Stomach smooth muscle (tissue), 2 donors: ENCODE measurements around the gene USP3.

Experiments used
- H3K27ac ChIP-seq: one replicate; pipeline ENCODE4 v1.7.0; 2013; ENCODE audit warnings: mild to moderate bottlenecking, low read length, inconsistent platforms
- H3K27me3 ChIP-seq, 2 donors: one replicate each; pipeline ENCODE4 v1.7.0; 2013; ENCODE audit warnings: low read length in 2 of 2; ENCODE audit not compliant: insufficient read depth in 2 of 2, control insufficient read depth in 1 of 2
- H3K36me3 ChIP-seq, 2 donors: one replicate each; pipeline ENCODE4 v1.7.0; 2013; ENCODE audit warnings: low read length in 2 of 2; ENCODE audit not compliant: control insufficient read depth in 2 of 2, insufficient read depth in 2 of 2
- H3K4me1 ChIP-seq: one replicate; pipeline ENCODE4 v1.7.0; 2013; ENCODE audit warnings: low read length; ENCODE audit not compliant: control insufficient read depth, insufficient read depth
- H3K4me3 ChIP-seq, 2 donors: one replicate each; pipeline ENCODE4 v1.7.0; 2013; ENCODE audit warnings: low read length in 2 of 2
- H3K9ac ChIP-seq, 2 donors: one replicate each; pipeline ENCODE4 v1.7.0; 2013; ENCODE audit warnings: low read length in 2 of 2, mild to moderate bottlenecking in 1 of 2
- H3K9me3 ChIP-seq, 2 donors: one replicate each; pipeline ENCODE4 v1.7.0; 2013; ENCODE audit warnings: low read length in 2 of 2; ENCODE audit not compliant: control insufficient read depth in 2 of 2
- donor health status: healthy.
- donor health status: Pancreatic carcinoma.

The USP3 gene

DNA sequence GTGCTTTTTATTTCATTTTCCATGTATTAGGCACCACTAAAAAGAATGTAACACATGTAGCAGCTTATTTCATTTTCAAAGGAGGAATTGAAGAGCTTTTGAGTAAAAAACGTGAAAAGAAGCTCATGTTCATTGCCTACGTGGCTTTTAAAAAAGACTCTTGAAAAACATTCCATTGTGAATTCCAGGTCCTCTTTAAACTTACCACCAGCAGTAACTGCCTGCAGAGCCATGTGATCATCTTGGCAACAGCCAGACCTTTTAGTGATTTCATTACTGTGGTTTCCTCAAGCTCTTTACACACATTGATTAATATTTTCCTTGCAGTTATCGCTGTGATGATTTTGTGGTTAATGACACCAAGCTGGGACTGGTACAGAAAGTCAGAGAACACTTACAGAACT lies 49.0 kb downstream of the USP3 start:
- H3K9me3 ChIP-seq = no peaks in the 10 kb centered on the region
- H3K27ac ChIP-seq = no peak overlapping the region
- peaks cover 5% of the 10 kb centered on the region for H3K4me1 ChIP-seq
- H3K9ac ChIP-seq = no peak overlapping the region
- peaks cover 4 to 5% of the 10 kb centered on the region in 2 donors for H3K36me3 ChIP-seq
- H3K27me3 ChIP-seq = no peaks in the 10 kb centered on the region
- H3K4me3 ChIP-seq = no peak overlapping the region

DNA sequence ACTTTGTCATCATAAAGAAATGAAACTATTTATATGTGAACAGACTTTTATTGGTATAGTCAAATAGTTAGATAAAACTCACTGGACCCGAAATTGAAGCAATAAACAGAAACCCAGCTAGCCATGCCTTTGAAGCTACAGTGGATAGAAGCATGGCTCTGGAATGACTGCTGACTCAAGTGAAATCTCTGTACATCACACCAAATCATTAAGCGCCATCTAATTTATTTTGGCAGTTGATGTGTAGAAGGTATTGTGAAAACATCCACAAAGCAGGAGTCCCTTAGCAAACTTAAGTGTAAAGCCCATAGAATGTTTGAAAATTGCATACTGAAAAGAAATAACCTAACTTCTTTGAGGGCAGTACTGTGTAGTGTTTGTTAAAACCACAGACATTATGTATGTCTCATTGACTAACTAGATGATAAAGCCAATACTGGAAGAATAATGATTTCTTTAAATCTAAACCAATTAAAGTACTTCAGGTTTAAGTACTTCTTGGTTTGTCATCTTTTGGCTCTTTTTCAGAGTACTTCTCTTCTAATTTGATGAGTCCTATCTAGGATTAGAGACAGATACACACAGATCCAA lies 50.0 kb downstream of the USP3 start:
- Histone ChIP-seq H3K4me1 (peaks cover 5% of the 10 kb centered on the region), H3K27me3 (no peaks in the 10 kb centered on the region), H3K36me3 (peaks cover 4 to 5% of the 10 kb centered on the region in 2 donors), H3K9me3 (no peaks in the 10 kb centered on the region), H3K9ac (no peak overlapping the region), H3K27ac (no peak overlapping the region), H3K4me3 (no peak overlapping the region)

DNA sequence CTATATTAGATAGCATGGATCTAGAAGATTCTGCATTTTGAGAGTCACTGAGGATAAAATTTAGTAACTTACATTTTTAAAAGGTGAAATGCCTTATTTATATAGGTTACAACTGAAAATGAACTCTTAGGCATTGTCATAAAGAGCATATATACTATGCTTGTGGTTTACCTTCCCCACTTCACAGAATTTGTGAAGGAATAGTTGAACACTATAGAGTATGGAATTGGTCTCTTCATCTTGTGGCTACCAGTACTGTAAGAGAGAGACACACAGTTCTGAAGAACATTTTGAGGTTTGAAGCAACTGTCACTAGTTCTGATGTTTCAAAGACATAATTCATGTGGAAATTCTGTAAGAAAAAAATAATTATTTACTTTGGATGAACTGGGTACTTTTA lies 51.1 kb downstream of the USP3 start:
- H3K9me3 ChIP-seq = no peaks in the 10 kb centered on the region
- H3K4me1 ChIP-seq = peaks cover 5% of the 10 kb centered on the region
- H3K9ac ChIP-seq = no peak overlapping the region
- no peak overlapping the region for H3K27ac ChIP-seq
- no peaks in the 10 kb centered on the region for H3K27me3 ChIP-seq
- H3K4me3 ChIP-seq = no peak overlapping the region
- peaks cover 7 to 11% of the 10 kb centered on the region in 2 donors for H3K36me3 ChIP-seq

DNA sequence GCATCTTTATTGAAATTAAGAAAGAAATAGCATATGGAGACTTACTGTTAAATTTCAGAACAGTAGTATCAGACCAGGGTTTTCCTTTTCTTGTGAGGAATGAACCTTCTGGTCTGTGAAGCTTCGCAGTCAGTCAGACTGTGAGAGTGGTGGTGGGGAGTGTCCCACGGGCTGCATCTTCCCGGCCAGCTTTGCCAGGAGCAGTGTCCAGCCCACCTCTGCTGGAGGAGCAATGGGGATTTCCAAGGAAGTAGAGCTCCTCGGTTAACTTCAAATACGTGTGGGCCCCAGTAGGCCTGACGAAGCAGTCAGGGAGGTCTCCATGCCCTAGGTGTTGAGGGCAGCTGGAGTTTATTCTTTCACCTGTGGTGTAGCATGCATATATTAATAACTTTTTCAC lies 51.9 kb downstream of the USP3 start:
- H3K9ac ChIP-seq = no peak overlapping the region

DNA sequence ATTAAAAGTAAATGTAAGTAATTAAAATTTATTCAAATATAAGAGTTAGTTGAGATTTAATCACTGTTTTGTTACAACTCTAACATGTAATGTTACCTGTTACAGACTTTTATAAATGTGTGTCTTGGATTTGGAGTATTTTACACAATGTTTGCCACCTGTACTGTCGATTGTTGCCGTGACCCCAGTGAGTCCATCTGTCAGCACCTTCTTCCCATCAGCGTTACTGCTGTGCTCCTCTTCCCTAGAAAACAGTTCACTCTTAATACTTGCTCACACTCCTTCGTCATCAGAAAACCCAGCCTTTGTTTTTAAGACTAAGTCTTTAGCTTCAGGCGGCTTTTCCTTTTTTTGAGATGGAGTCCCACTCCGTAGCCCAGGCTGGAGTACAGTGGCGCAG lies 52.3 kb downstream of the USP3 start:
- no peaks in the 10 kb centered on the region for H3K9me3 ChIP-seq
- H3K36me3 ChIP-seq = peaks cover 16 to 18% of the 10 kb centered on the region in 2 donors
- no peak overlapping the region for H3K27ac ChIP-seq
- no peak overlapping the region for H3K4me3 ChIP-seq
- H3K27me3 ChIP-seq = no peaks in the 10 kb centered on the region
- H3K9ac ChIP-seq = no peak overlapping the region
- peaks cover 5% of the 10 kb centered on the region for H3K4me1 ChIP-seq

More for the DNA sequence above, 51.9 kb downstream of the USP3 start:
- H3K27ac ChIP-seq = no peak overlapping the region
- no peak overlapping the region for H3K4me3 ChIP-seq
- peaks cover 15 to 16% of the 10 kb centered on the region in 2 donors for H3K36me3 ChIP-seq
- H3K4me1 ChIP-seq = peaks cover 5% of the 10 kb centered on the region
- no peaks in the 10 kb centered on the region for H3K27me3 ChIP-seq
- no peaks in the 10 kb centered on the region for H3K9me3 ChIP-seq

DNA sequence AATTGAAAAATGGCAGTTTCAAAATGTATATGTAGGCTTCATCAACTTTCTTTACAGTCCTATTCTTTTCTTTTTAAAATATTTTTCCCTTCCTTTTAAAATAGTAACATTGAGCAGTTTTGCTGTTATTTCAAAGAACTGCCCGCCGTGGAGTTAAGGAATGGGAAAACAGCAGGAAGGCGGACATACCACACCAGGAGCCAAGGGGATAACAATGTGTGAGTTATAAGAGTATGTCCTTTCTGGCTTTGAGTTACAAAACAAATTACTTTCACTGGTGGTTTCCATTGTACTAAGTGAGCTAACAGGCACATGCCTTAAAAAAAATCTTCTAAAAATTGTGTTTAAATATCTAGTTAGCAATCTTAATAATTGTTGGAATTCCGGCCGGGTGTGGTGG lies 55.4 kb downstream of the USP3 start:
- Histone ChIP-seq H3K36me3 (peaks cover 19 to 29% of the 10 kb centered on the region in 2 donors), H3K27ac (no peak overlapping the region), H3K4me1 (no peaks in the 10 kb centered on the region), H3K9ac (no peak overlapping the region), H3K27me3 (no peaks in the 10 kb centered on the region), H3K9me3 (no peaks in the 10 kb centered on the region), H3K4me3 (no peak overlapping the region)

DNA sequence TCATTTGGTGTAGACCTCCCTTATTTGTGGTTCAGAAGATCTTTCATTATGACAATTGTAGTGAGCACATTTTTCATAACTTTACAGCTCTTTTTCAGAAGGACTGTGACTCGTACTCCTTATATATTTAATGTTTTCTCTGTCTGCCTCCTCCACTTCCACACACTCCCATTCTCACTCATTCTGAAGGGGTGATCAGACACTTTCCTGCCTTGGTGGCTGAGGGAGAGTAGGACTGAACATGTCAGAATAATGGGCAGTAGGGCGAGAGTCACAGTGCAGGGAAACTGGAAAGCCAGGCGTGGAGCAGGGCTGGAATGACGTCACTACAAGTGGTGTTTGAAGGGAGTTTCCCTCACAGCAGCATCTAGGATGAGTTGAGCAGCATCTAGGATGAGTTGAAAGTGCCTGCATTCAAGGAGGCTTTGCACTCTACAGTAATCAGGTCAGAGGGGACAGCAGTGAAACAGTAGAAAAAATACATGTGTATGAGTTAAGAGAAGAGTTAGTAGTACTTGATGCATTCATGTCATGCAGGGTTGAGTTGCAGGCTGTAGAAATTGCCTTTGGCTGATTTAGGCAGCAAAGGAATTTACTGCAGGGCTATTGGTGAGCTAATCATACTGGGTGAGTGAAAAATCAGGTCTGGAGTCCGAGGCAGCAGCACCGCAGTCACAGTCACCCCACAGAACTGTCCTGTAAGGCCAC lies 56.5 kb downstream of the USP3 start:
- peaks cover 19 to 29% of the 10 kb centered on the region in 2 donors for H3K36me3 ChIP-seq
- no peak overlapping the region for H3K4me3 ChIP-seq
- H3K4me1 ChIP-seq = no peaks in the 10 kb centered on the region
- no peaks in the 10 kb centered on the region for H3K27me3 ChIP-seq
- no peak overlapping the region for H3K9ac ChIP-seq
- no peaks in the 10 kb centered on the region for H3K9me3 ChIP-seq
- H3K27ac ChIP-seq = no peak overlapping the region

DNA sequence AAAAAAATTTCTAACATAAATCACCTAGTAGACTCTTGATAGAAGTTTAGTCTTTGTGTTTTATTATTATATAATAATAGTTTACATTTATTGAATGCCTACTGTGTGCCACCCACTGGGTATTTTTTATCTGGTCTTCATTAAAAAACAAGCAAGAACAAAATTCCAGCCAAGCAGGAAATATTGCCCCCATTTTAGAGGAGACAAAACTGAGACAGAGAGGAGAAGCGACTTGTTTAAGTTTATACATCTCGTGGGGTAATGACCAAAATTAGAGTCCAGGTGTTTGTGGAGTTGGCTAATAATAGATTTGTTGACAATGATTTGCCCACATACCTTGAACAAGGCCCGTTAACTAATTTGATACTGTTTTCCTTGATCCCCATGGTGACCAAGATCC lies 59.7 kb downstream of the USP3 start:
- no peaks in the 10 kb centered on the region for H3K27me3 ChIP-seq
- H3K36me3 ChIP-seq = peaks cover 19 to 27% of the 10 kb centered on the region in 2 donors
- no peaks in the 10 kb centered on the region for H3K4me1 ChIP-seq
- H3K9ac ChIP-seq = no peak overlapping the region
- no peaks in the 10 kb centered on the region for H3K9me3 ChIP-seq
- H3K27ac ChIP-seq = no peak overlapping the region
- H3K4me3 ChIP-seq = no peak overlapping the region

DNA sequence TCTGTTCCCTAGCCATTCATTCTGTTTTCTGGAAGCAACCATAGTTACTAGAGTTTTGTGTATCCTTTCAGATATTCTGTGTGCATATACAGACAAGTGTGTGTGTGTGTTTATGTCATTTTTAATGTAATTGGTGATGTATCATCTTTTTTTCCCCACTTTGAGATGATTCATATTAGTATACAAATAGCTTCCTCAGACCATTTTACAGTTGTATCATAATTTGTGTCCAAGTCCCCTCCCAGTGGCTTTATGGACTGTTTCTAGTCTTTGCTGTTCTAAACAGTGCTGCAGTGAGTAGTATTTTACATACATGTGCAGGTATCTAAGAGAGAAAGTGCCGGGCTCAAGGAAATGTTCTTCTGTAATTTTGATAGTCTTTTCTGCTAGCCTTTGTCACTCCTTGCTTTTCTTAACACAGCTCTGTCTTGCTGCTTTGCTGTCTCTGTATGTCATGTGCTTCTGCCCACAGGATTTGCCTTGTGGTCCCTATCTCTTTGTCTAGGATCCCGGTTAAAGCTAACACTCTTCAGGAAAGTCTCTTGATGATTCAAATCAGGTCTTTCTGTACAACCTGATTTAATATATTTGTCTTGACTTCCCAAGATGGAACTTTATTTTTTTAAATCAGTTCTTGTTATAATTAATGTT lies 61.3 kb downstream of the USP3 start:
- Histone ChIP-seq H3K27me3 (no peaks in the 10 kb centered on the region), H3K36me3 (peaks cover 11 to 31% of the 10 kb centered on the region in 2 donors), H3K9ac (no peak overlapping the region), H3K4me3 (no peak overlapping the region), H3K9me3 (no peaks in the 10 kb centered on the region), H3K4me1 (no peaks in the 10 kb centered on the region), H3K27ac (no peak overlapping the region)

DNA sequence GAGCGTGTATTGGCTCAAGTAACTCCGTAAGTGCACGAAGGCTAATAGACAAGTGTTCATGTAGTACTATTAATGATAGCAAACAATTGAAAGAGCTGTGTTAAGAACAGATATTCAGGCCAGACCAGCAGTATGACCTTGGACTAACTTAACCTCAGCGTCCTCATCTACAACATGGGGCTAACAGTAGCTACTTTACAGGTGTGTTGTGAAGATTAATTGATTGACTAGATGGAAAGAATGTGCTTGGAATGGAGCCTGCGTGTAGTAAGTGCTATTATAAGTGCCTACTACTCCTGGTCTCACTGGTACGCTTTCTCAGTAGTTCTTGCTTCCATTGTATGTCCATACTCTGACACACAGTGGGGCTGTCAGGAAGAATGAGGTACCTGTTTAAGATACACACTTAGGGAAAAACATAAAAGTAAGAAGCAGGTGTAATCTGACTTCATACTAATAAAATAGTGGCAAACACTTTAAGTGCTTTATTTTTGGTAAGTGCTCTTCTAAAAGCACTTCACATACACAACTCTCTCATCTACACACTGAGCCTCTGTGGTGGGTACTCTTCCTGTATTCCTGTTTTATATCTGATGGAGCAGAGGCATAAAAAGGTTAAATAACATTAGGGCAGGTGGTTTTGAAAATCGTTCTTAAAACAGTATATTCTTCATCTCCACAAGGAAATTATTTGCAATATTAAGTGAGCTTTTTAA lies 68.5 kb downstream of the USP3 start:
- no peak overlapping the region for H3K4me3 ChIP-seq
- H3K36me3 ChIP-seq = peaks cover 14 to 23% of the 10 kb centered on the region in 2 donors
- H3K4me1 ChIP-seq = no peaks in the 10 kb centered on the region
- no peaks in the 10 kb centered on the region for H3K27me3 ChIP-seq
- no peak overlapping the region for H3K9ac ChIP-seq
- no peaks in the 10 kb centered on the region for H3K9me3 ChIP-seq
- no peak overlapping the region for H3K27ac ChIP-seq
